ENCODE data around the gene FOXI1.

The FOXI1 gene

GRCh38 chr5:170076211-170076610, 29.5 kb upstream of the FOXI1 start:
- H2BK120ac ChIP-seq (ENCODE audit: low read depth, low read length), result no peak overlapping the region
- DNase-seq, result no peak
- H3K36me3 ChIP-seq (ENCODE audit: control insufficient read depth, insufficient read depth, low read length), result no peaks in the 10 kb centered on the region
- H3K27me3 ChIP-seq (ENCODE audit: insufficient read depth, low read length, poor library complexity), result no peaks in the 10 kb centered on the region
- H3K23ac ChIP-seq (ENCODE audit: low read length), result no peak overlapping the region
- H3K79me2 ChIP-seq (ENCODE audit: control insufficient read depth, insufficient read depth, low read length), result no peaks in the 10 kb centered on the region
- H2BK15ac ChIP-seq (replicated peaks; ENCODE audit: low read depth), result no peak overlapping the region
- H2BK5ac ChIP-seq (ENCODE audit: low read length), result no peak overlapping the region
- H3K56ac ChIP-seq (ENCODE audit: low read length), result no peak overlapping the region
- no peak overlapping the region for H3K9ac ChIP-seq (ENCODE audit: low read length)
- no peak overlapping the region for H3K18ac ChIP-seq (ENCODE audit: low read length)
- H3K4me3 ChIP-seq (ENCODE audit: low read length), result no peak overlapping the region
- no CpG with 5 or more reads among the region's 1 CpG for WGBS (ENCODE audit: extremely low coverage, insufficient coverage, low lambda C conversion rate)
- no peak overlapping the region for H3K4me2 ChIP-seq (ENCODE audit: low read length)
- H4K5ac ChIP-seq (ENCODE audit: low read length), result no peak overlapping the region
- H3K79me1 ChIP-seq (ENCODE audit: low read length), result no peaks in the 10 kb centered on the region
- no peaks in the 10 kb centered on the region for H3K4me1 ChIP-seq (ENCODE audit: control insufficient read depth, low read depth, low read length)
- no peak overlapping the region for H3K27ac ChIP-seq (ENCODE audit: low read depth, low read length)
- H3K4ac ChIP-seq (ENCODE audit: low read depth, low read length), result no peak overlapping the region
- no peak overlapping the region for H4K8ac ChIP-seq (ENCODE audit: low read depth, low read length)
- H2AK5ac ChIP-seq (ENCODE audit: low read length), result no peak overlapping the region

- Histone ChIP-seq H3K4me2 (ENCODE audit: low read length) (no peak overlapping the region), H3K4ac (ENCODE audit: low read depth, low read length) (no peak overlapping the region), H3K79me1 (ENCODE audit: low read length) (no peaks in the 10 kb centered on the region), H3K4me3 (ENCODE audit: low read length) (no peak overlapping the region), H3K27me3 (ENCODE audit: insufficient read depth, low read length, poor library complexity) (no peaks in the 10 kb centered on the region), H3K4me1 (ENCODE audit: control insufficient read depth, low read depth, low read length) (no peaks in the 10 kb centered on the region), H3K18ac (ENCODE audit: low read length) (no peak overlapping the region), H3K36me3 (ENCODE audit: control insufficient read depth, insufficient read depth, low read length) (no peaks in the 10 kb centered on the region), H2AK5ac (ENCODE audit: low read length) (no peak overlapping the region), H2BK5ac (ENCODE audit: low read length) (no peak overlapping the region), H3K9ac (ENCODE audit: low read length) (no peak overlapping the region), H4K5ac (ENCODE audit: low read length) (no peak overlapping the region), H3K79me2 (ENCODE audit: control insufficient read depth, insufficient read depth, low read length) (no peaks in the 10 kb centered on the region), H2BK120ac (ENCODE audit: low read depth, low read length) (no peak overlapping the region), H3K56ac (ENCODE audit: low read length) (no peak overlapping the region), H4K8ac (ENCODE audit: low read depth, low read length) (no peak overlapping the region), H3K27ac (ENCODE audit: low read depth, low read length) (no peak overlapping the region), H3K23ac (ENCODE audit: low read length) (no peak overlapping the region), H2BK15ac (replicated peaks; ENCODE audit: low read depth) (no peak overlapping the region)
- no peak for DNase-seq
Measured at GRCh38 chr5:170076739-170077138, 29.0 kb upstream of the FOXI1 start.

GRCh38 chr5:170077526-170077925, 28.2 kb upstream of the FOXI1 start:
- Histone ChIP-seq H3K4me2 (ENCODE audit: low read length) (no peak overlapping the region), H3K79me2 (ENCODE audit: control insufficient read depth, insufficient read depth, low read length) (no peaks in the 10 kb centered on the region), H3K23ac (ENCODE audit: low read length) (no peak overlapping the region), H2BK15ac (replicated peaks; ENCODE audit: low read depth) (no peak overlapping the region), H2AK5ac (ENCODE audit: low read length) (no peak overlapping the region), H3K56ac (ENCODE audit: low read length) (no peak overlapping the region), H2BK120ac (ENCODE audit: low read depth, low read length) (no peak overlapping the region), H3K9ac (ENCODE audit: low read length) (no peak overlapping the region), H2BK5ac (ENCODE audit: low read length) (no peak overlapping the region), H3K27me3 (ENCODE audit: insufficient read depth, low read length, poor library complexity) (no peaks in the 10 kb centered on the region), H3K4ac (ENCODE audit: low read depth, low read length) (no peak overlapping the region), H3K18ac (ENCODE audit: low read length) (no peak overlapping the region), H3K4me1 (ENCODE audit: control insufficient read depth, low read depth, low read length) (no peaks in the 10 kb centered on the region), H3K79me1 (ENCODE audit: low read length) (no peaks in the 10 kb centered on the region), H4K8ac (ENCODE audit: low read depth, low read length) (no peak overlapping the region), H3K4me3 (ENCODE audit: low read length) (no peak overlapping the region), H4K5ac (ENCODE audit: low read length) (no peak overlapping the region), H3K36me3 (ENCODE audit: control insufficient read depth, insufficient read depth, low read length) (no peaks in the 10 kb centered on the region), H3K27ac (ENCODE audit: low read depth, low read length) (no peak overlapping the region)
- no peak for DNase-seq
- WGBS (ENCODE audit: extremely low coverage, insufficient coverage, low lambda C conversion rate), result no CpG with 5 or more reads among the region's 5 CpGs

- no peak overlapping the region for H2BK5ac ChIP-seq (ENCODE audit: low read length)
- H3K18ac ChIP-seq (ENCODE audit: low read length), result no peak overlapping the region
- no peaks in the 10 kb centered on the region for H3K27me3 ChIP-seq (ENCODE audit: insufficient read depth, low read length, poor library complexity)
- WGBS (ENCODE audit: extremely low coverage, insufficient coverage, low lambda C conversion rate), result 100% methylated on average over 1 of the region's 3 CpGs
- no peak overlapping the region for H3K27ac ChIP-seq (ENCODE audit: low read depth, low read length)
- no peaks in the 10 kb centered on the region for H3K79me2 ChIP-seq (ENCODE audit: control insufficient read depth, insufficient read depth, low read length)
- no peak overlapping the region for H3K56ac ChIP-seq (ENCODE audit: low read length)
- H3K4me3 ChIP-seq (ENCODE audit: low read length), result no peak overlapping the region
- no peak overlapping the region for H4K5ac ChIP-seq (ENCODE audit: low read length)
- H3K4me2 ChIP-seq (ENCODE audit: low read length), result no peak overlapping the region
- DNase-seq, result no peak
- H2AK5ac ChIP-seq (ENCODE audit: low read length), result no peak overlapping the region
- H3K79me1 ChIP-seq (ENCODE audit: low read length), result no peaks in the 10 kb centered on the region
- H3K4me1 ChIP-seq (ENCODE audit: control insufficient read depth, low read depth, low read length), result no peaks in the 10 kb centered on the region
- H3K4ac ChIP-seq (ENCODE audit: low read depth, low read length), result no peak overlapping the region
- H2BK15ac ChIP-seq (replicated peaks; ENCODE audit: low read depth), result no peak overlapping the region
- H3K23ac ChIP-seq (ENCODE audit: low read length), result no peak overlapping the region
- H2BK120ac ChIP-seq (ENCODE audit: low read depth, low read length), result no peak overlapping the region
- no peak overlapping the region for H4K8ac ChIP-seq (ENCODE audit: low read depth, low read length)
- no peaks in the 10 kb centered on the region for H3K36me3 ChIP-seq (ENCODE audit: control insufficient read depth, insufficient read depth, low read length)
- no peak overlapping the region for H3K9ac ChIP-seq (ENCODE audit: low read length)
Measured at GRCh38 chr5:170078458-170078857, 27.2 kb upstream of the FOXI1 start.

- Histone ChIP-seq H3K79me1 (ENCODE audit: low read length) (no peaks in the 10 kb centered on the region), H3K18ac (ENCODE audit: low read length) (no peak overlapping the region), H2BK5ac (ENCODE audit: low read length) (no peak overlapping the region), H3K56ac (ENCODE audit: low read length) (no peak overlapping the region), H3K9ac (ENCODE audit: low read length) (no peak overlapping the region), H3K4ac (ENCODE audit: low read depth, low read length) (no peak overlapping the region), H2AK5ac (ENCODE audit: low read length) (no peak overlapping the region), H3K4me2 (ENCODE audit: low read length) (no peak overlapping the region), H3K27ac (ENCODE audit: low read depth, low read length) (no peak overlapping the region), H3K36me3 (ENCODE audit: control insufficient read depth, insufficient read depth, low read length) (no peaks in the 10 kb centered on the region), H3K79me2 (ENCODE audit: control insufficient read depth, insufficient read depth, low read length) (no peaks in the 10 kb centered on the region), H3K4me3 (ENCODE audit: low read length) (no peak overlapping the region), H2BK120ac (ENCODE audit: low read depth, low read length) (no peak overlapping the region), H2BK15ac (replicated peaks; ENCODE audit: low read depth) (no peak overlapping the region), H3K4me1 (ENCODE audit: control insufficient read depth, low read depth, low read length) (no peaks in the 10 kb centered on the region), H4K5ac (ENCODE audit: low read length) (no peak overlapping the region), H3K23ac (ENCODE audit: low read length) (no peak overlapping the region), H3K27me3 (ENCODE audit: insufficient read depth, low read length, poor library complexity) (no peaks in the 10 kb centered on the region), H4K8ac (ENCODE audit: low read depth, low read length) (no peak overlapping the region)
- no CpG with 5 or more reads among the region's 13 CpGs for WGBS (ENCODE audit: extremely low coverage, insufficient coverage, low lambda C conversion rate)
- DNase-seq, result no peak
Measured at GRCh38 chr5:170078931-170079330, 26.8 kb upstream of the FOXI1 start.

GRCh38 chr5:170080217-170080616, 25.5 kb upstream of the FOXI1 start:
- Histone ChIP-seq H3K79me2 (ENCODE audit: control insufficient read depth, insufficient read depth, low read length) (no peaks in the 10 kb centered on the region), H3K36me3 (ENCODE audit: control insufficient read depth, insufficient read depth, low read length) (no peaks in the 10 kb centered on the region), H3K4me3 (ENCODE audit: low read length) (no peak overlapping the region), H3K56ac (ENCODE audit: low read length) (no peak overlapping the region), H3K4me2 (ENCODE audit: low read length) (no peak overlapping the region), H2BK5ac (ENCODE audit: low read length) (no peak overlapping the region), H3K23ac (ENCODE audit: low read length) (no peak overlapping the region), H2AK5ac (ENCODE audit: low read length) (no peak overlapping the region), H2BK120ac (ENCODE audit: low read depth, low read length) (no peak overlapping the region), H4K8ac (ENCODE audit: low read depth, low read length) (no peak overlapping the region), H2BK15ac (replicated peaks; ENCODE audit: low read depth) (no peak overlapping the region), H3K27ac (ENCODE audit: low read depth, low read length) (no peak overlapping the region), H3K4ac (ENCODE audit: low read depth, low read length) (no peak overlapping the region), H3K18ac (ENCODE audit: low read length) (no peak overlapping the region), H3K27me3 (ENCODE audit: insufficient read depth, low read length, poor library complexity) (no peaks in the 10 kb centered on the region), H4K5ac (ENCODE audit: low read length) (no peak overlapping the region), H3K4me1 (ENCODE audit: control insufficient read depth, low read depth, low read length) (no peaks in the 10 kb centered on the region), H3K79me1 (ENCODE audit: low read length) (no peaks in the 10 kb centered on the region), H3K9ac (ENCODE audit: low read length) (no peak overlapping the region)
- DNase-seq, result no peak
- WGBS (ENCODE audit: extremely low coverage, insufficient coverage, low lambda C conversion rate), result no CpG with 5 or more reads among the region's 1 CpG

Data from mesendoderm (in vitro differentiated cells).